Psoas muscle (tissue), 8 donors: ENCODE results near the gene HEATR5A. TPM values are rescaled to one million over a fixed set of nuclear protein-coding genes. Genes with fewer than 3 reads are reported as not detected.

ENCODE experiments used
- ATAC-seq, 4 donors: fragments of 200-7000 bp; cut with Tn5 transposase; one replicate each; pipeline ENCODE4 v1.9.1; 2020; ENCODE audit warnings: moderate library complexity in 3 of 4, mild to moderate bottlenecking in 2 of 4
- DNase-seq, 2 donors: peaks; one replicate each; pipeline ENCODE4 v3.0.0-alpha.2; 2020
- H3K27ac ChIP-seq: fragments of 200-600 bp; one replicate; pipeline ENCODE4 v1.8.0; 2022
- H3K27me3 ChIP-seq, 3 donors: fragments of 200-600 bp in 1 of 3; one replicate each; pipeline versions ENCODE4 v1.6.1 to v1.8.0; 2013 to 2022; ENCODE audit warnings: low read length in 2 of 3, mild to moderate bottlenecking in 2 of 3, moderate library complexity in 1 of 3; ENCODE audit not compliant: insufficient read depth in 3 of 3
- H3K36me3 ChIP-seq, 2 donors: fragments of 200-600 bp in 1 of 2; one replicate each; pipeline versions ENCODE4 v1.6.1 to v1.8.0; 2013 to 2022; ENCODE audit warnings: low read depth in 1 of 2, mild to moderate bottlenecking in 1 of 2, moderate library complexity in 1 of 2; ENCODE audit not compliant: insufficient read depth in 1 of 2
- H3K4me1 ChIP-seq: fragments of 200-600 bp; one replicate; pipeline ENCODE4 v1.8.0; 2022
- H3K4me3 ChIP-seq: fragments of 200-600 bp; one replicate; pipeline ENCODE4 v1.8.0; 2022; ENCODE audit warnings: mild to moderate bottlenecking
- H3K9me3 ChIP-seq: fragments of 200-600 bp; one replicate; pipeline ENCODE4 v1.8.0; 2022
- CTCF ChIP-seq: fragments of 200-600 bp; IDR thresholded peaks from one replicate; pipeline ENCODE4 v1.8.0; 2022; ENCODE audit warnings: antibody characterized with exemption
- WGBS, 3 donors: extraction: QIAGEN DNeasy Blood & Tissue Kit; methylation state at CpG; one replicate each; pipeline versions ENCODE4 v1.1.6 to v1.1.7; 2013; 5-methylcytosine and 5-hydroxymethylcytosine counted together
- intact Hi-C, 2 donors: fragments of 100-400 bp; cut with DNase I; formaldehyde crosslinking; loops; one replicate each; pipeline versions ENCODE4 v1.11.0 to v1.14.2; 2022
- polyA plus RNA-seq, 3 donors: library from polyadenylated mRNA; stranded (reverse); fragments of 200-250 nt; gene quantifications; one replicate each; pipeline ENCODE4 v1.2.3, GENCODE V29; 2013
- total RNA-seq, 4 donors: library from RNA; stranded (reverse); fragmentation: NEBNext Ultra II Directional in 2 of 4; extraction: Animal tissue kit (Norgen Biotek cat#: 25700) in 2 of 4; gene quantifications; one replicate each; pipeline versions ENCODE4 v1.2.1 to v1.2.4, GENCODE V29; 2021 to 2023
- donor health status: healthy with polysubstance abuse.
- donor health status: DM: no; HTN: no; CAD: no; lungs with moderate emphysema.
- donor health status: Bipolar disorder and iron deficiency.
- donor health status: healthy.
- donor health status: DM: yes; HTN: yes; CAD: no.
- donor health status: DM: no; HTN: no; CAD: no.
- donor health status: DM: no; HTN: no; CAD: no.
- donor health status: DM: yes; HTN: yes; CAD: no.

HEATR5A gene
- total and polyA plus RNA-seq, 7 donors: 10.2 to 40.4 (median 21.5) TPM

GRCh38 chr14:31418440-31418839 lies 1.9 kb downstream of the HEATR5A start:
- intact Hi-C loops: loop anchor here in 1 of 2 donors (5.0 kb wide), 1 partner anchor 39 kb away; the partner anchor contains the start of gene DTD2
- ATAC-seq (no peak), DNase-seq (no peak)
- no peak for TF ChIP-seq CTCF
- Histone ChIP-seq H3K36me3 (peaks cover 0 to 2% of the 10 kb centered on the region in 2 donors), H3K9me3 (no peaks in the 10 kb centered on the region), H3K27me3 (no peaks in the 10 kb centered on the region), H3K27ac (peak overlapping the region; percentile 91), H3K4me3 (peak overlapping the region; percentile 1), H3K4me1 (peaks cover 26% of the 10 kb centered on the region)
- WGBS, 3 donors: 37 to 47% (median 41%) methylated on average over 1 of the region's 1 CpG

- WGBS, 3 donors: 15 to 19% (median 17%) methylated on average over 1 of the region's 1 CpG
- no peak for DNase-seq
- Histone ChIP-seq H3K36me3 (no peaks in the 10 kb centered on the region), H3K9me3 (no peaks in the 10 kb centered on the region), H3K27ac (no peak overlapping the region), H3K4me3 (no peak overlapping the region), H3K4me1 (peaks cover 32% of the 10 kb centered on the region), H3K27me3 (no peaks in the 10 kb centered on the region)
- intact Hi-C loops: no loop called here
- TF ChIP-seq CTCF: no peak
- ATAC-seq: peak; percentile 44 to 64 (median 60)
Measured at GRCh38 chr14:31414190-31414833, 6.0 kb downstream of the HEATR5A start.

GRCh38 chr14:31411218-31411727 lies 9.1 kb downstream of the HEATR5A start:
- H3K27ac ChIP-seq: no peak overlapping the region
- intact Hi-C loops: no loop called here

GRCh38 chr14:31410048-31410650 lies 10.2 kb downstream of the HEATR5A start:
- intact Hi-C loops: no loop called here
- 81 to 92% (median 88%) methylated on average over 3 of the region's 3 CpGs for WGBS, 3 donors
- no peak for DNase-seq
- H3K9me3 ChIP-seq: no peaks in the 10 kb centered on the region
- TF ChIP-seq CTCF: no peak
- peaks cover 19% of the 10 kb centered on the region for H3K4me1 ChIP-seq
- no peak overlapping the region for H3K4me3 ChIP-seq
- H3K27ac ChIP-seq: no peak overlapping the region
- no peak for ATAC-seq
- no peaks in the 10 kb centered on the region for H3K36me3 ChIP-seq
- no peaks in the 10 kb centered on the region for H3K27me3 ChIP-seq

More at GRCh38 chr14:31411218-31411727, 9.1 kb downstream of the HEATR5A start:
- no peak for TF ChIP-seq CTCF
- Histone ChIP-seq H3K36me3 (no peaks in the 10 kb centered on the region), H3K27me3 (no peaks in the 10 kb centered on the region), H3K4me3 (no peak overlapping the region), H3K9me3 (no peaks in the 10 kb centered on the region), H3K4me1 (peaks cover 19% of the 10 kb centered on the region)
- DNase-seq (no peak), ATAC-seq (no peak)
- 25 to 38% (median 34%) methylated on average over 2 of the region's 2 CpGs for WGBS, 3 donors
